ENCODE measurements around the gene KCNH6.
A peak's percentile ranks its signal among the peaks of the same experiment; 100 is the strongest.

The KCNH6 gene

DNA sequence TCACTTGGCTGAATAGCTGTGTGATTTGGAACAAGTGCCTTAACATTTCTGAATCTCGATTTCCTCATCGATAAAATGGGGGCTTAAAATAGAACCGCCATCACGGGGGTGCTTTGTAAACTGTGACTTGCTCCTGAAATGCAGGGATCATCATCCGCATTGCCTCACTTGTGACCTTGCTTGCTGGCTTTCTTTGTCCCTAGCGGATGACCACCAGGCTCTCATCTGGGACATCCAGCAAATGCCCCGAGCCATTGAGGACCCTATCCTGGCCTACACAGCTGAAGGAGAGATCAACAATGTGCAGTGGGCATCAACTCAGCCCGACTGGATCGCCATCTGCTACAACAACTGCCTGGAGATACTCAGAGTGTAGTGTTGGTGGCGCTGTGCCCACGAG, 65.6 kb downstream of the KCNH6 start:
- TF ChIP-seq ZNF394 (tag by site-specific recombination; IDR thresholded peaks at IDR 0.05; ENCODE audit: borderline replicate concordance) (no peak), WT1 (tag by site-specific recombination; IDR thresholded peaks at IDR 0.05) (no peak)
- H3K9me3 ChIP-seq (ENCODE audit: control insufficient read depth, insufficient read depth, low read depth, low read length) = no peaks in the 10 kb centered on the region
- H3K27ac ChIP-seq (ENCODE audit: extremely low read depth, low read depth, low read length) = no peak overlapping the region
- ChIA-PET POLR2A (no interaction called here), CTCF (interaction anchor here (1.1 kb wide), 1 partner anchor 153 kb away, joined by 3 read pairs; no protein-coding TSS in a partner anchor)
- no peak overlapping the region for H3K4me3 ChIP-seq (ENCODE audit: low read depth, low read length)
- H3K36me3 ChIP-seq (ENCODE audit: control insufficient read depth in 2 of 2, insufficient read depth in 1 of 2, low read length in 2 of 2) = peaks cover 62 to 91% of the 10 kb centered on the region in 2 experiments
- H3K4me1 ChIP-seq (ENCODE audit: control insufficient read depth, insufficient read depth, low read length) = no peaks in the 10 kb centered on the region

DNA sequence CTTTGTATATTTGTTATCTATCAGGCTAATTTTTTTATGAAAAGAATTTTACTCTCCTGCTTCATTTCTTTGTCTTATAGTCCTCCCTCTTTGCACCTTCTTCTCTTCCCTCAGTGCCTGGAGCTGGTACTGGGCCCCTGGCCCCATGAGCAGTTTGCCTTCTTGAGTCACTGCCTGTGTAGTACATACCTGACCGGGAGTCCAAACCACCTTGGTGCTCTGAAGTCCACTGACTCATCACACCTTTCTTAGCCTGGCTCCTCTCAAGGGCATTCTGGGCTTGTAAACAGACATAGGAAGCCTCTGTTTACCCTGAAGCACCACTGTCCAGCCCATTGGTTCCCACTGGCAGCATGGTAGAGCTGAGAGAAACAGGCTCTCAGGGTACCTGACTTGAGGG, 66.5 kb downstream of the KCNH6 start:
- Histone ChIP-seq H3K9me3 (ENCODE audit: control insufficient read depth, insufficient read depth, low read depth, low read length) (no peaks in the 10 kb centered on the region), H3K4me3 (ENCODE audit: low read depth, low read length) (no peak overlapping the region), H3K4me1 (ENCODE audit: control insufficient read depth, insufficient read depth, low read length) (no peaks in the 10 kb centered on the region), H3K27ac (ENCODE audit: extremely low read depth, low read depth, low read length) (no peak overlapping the region), H3K36me3 (ENCODE audit: control insufficient read depth in 2 of 2, insufficient read depth in 1 of 2, low read length in 2 of 2) (peaks cover 62 to 89% of the 10 kb centered on the region in 2 experiments)
- no peak for TF ChIP-seq ZNF23 (tag by site-specific recombination; IDR thresholded peaks at IDR 0.05; ENCODE audit: borderline replicate concordance)
- TF ChIP-seq PBX3 (CRISPR knock-in tag; IDR thresholded peaks at IDR 0.05) = no peak
- TF ChIP-seq YY1 (tag by site-specific recombination; IDR thresholded peaks at IDR 0.05) = no peak
- no peak for TF ChIP-seq ZNF596 (tag by site-specific recombination; IDR thresholded peaks at IDR 0.05)
- no peak for TF ChIP-seq BCL6B (tag by site-specific recombination; IDR thresholded peaks at IDR 0.05)
- TF ChIP-seq ZNF366 (tag by site-specific recombination; conservative IDR thresholded peaks at IDR 0.05) = no peak
- TF ChIP-seq, protein P1, sequence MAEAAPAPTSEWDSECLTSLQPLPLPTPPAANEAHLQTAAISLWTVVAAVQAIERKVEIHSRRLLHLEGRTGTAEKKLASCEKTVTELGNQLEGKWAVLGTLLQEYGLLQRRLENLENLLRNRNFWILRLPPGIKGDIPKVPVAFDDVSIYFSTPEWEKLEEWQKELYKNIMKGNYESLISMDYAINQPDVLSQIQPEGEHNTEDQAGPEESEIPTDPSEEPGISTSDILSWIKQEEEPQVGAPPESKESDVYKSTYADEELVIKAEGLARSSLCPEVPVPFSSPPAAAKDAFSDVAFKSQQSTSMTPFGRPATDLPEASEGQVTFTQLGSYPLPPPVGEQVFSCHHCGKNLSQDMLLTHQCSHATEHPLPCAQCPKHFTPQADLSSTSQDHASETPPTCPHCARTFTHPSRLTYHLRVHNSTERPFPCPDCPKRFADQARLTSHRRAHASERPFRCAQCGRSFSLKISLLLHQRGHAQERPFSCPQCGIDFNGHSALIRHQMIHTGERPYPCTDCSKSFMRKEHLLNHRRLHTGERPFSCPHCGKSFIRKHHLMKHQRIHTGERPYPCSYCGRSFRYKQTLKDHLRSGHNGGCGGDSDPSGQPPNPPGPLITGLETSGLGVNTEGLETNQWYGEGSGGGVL (tag by site-specific recombination; IDR thresholded peaks at IDR 0.05) = no peak
- no peak for TF ChIP-seq ZNF202 (tag by site-specific recombination; IDR thresholded peaks at IDR 0.05; ENCODE audit: borderline replicate concordance)
- no peak for TF ChIP-seq ZNF621 (tag by site-specific recombination; IDR thresholded peaks at IDR 0.05)
- TF ChIP-seq ZXDB (tag by site-specific recombination; IDR thresholded peaks at IDR 0.05) = no peak
- no peak for TF ChIP-seq TCF7L2 (IDR thresholded peaks at IDR 0.05; ENCODE audit: borderline replicate concordance, low read depth, low read length)
- no peak for TF ChIP-seq BCL11B (tag by site-specific recombination; IDR thresholded peaks at IDR 0.05; ENCODE audit: low read depth)
- no peak for TF ChIP-seq ZNF37A (tag by site-specific recombination; IDR thresholded peaks at IDR 0.05)
- TF ChIP-seq ZNF658 (tag by site-specific recombination; IDR thresholded peaks at IDR 0.05) = no peak
- ChIA-PET CTCF (interaction anchor here (1.1 kb wide), 1 partner anchor 154 kb away, joined by 3 read pairs; no protein-coding TSS in a partner anchor), POLR2A (no interaction called here)

DNA sequence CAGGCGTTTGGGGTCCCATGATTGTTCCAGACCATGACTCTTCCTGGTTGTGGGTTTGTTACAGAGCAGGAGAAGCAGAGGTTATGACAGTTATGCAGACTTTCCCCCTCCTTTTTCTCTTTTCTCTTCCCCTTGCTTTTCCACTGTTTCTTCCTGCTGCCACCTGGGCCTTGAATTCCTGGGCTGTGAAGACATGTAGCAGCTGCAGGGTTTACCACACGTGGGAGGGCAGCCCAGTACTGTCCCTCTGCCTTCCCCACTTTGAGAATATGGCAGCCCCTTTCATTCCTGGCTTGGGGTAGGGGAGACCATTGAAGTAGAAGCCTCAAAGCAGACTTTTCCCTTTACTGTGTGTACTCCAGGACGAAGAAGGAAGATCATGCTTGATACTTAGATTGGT, 69.6 kb downstream of the KCNH6 start:
- ChIA-PET POLR2A (interaction anchor here (0.6 kb wide), 1 partner anchor 24 kb away, joined by 5 read pairs; no protein-coding TSS in a partner anchor), CTCF (interaction anchor here (0.7 to 2.0 kb wide), 5 partner anchors 15 to 114 kb away, joined by 3 to 7 read pairs (median 4); no protein-coding TSS in a partner anchor)
- no peaks in the 10 kb centered on the region for H3K9me3 ChIP-seq (ENCODE audit: control insufficient read depth, insufficient read depth, low read depth, low read length)
- TF ChIP-seq PRDM1 (tag by site-specific recombination; IDR thresholded peaks at IDR 0.05) (0 out of 2 replicates have a peak, but pooled peaks have one; percentile 31), ZNF785 (tag by site-specific recombination; IDR thresholded peaks at IDR 0.05) (no peak)
- H3K27ac ChIP-seq (ENCODE audit: extremely low read depth, low read depth, low read length) = no peak overlapping the region
- no peaks in the 10 kb centered on the region for H3K4me1 ChIP-seq (ENCODE audit: control insufficient read depth, insufficient read depth, low read length)
- H3K4me3 ChIP-seq (ENCODE audit: low read depth, low read length) = no peak overlapping the region
- H3K36me3 ChIP-seq (ENCODE audit: control insufficient read depth in 2 of 2, insufficient read depth in 1 of 2, low read length in 2 of 2) = peaks cover 36 to 60% of the 10 kb centered on the region in 2 experiments
